B cell (primary cell): Measurements from ENCODE around the gene FLNA. TPM values are rescaled to one million over a fixed set of nuclear protein-coding genes. Genes with fewer than 3 reads are reported as not detected.
A peak's percentile ranks its signal among the peaks of the same experiment; 100 is the strongest.

ENCODE experiments used
- ATAC-seq: fragments of 200-7000 bp; cut with Tn5 transposase; one replicate; pipeline ENCODE4 v1.10.0; 2021; ENCODE audit warnings: low read depth, mild to moderate bottlenecking, moderate number of reproducible peaks, moderate library complexity
- CTCF ChIA-PET: fragments of 350-600 bp; sonication (Branson Sonifier 250); formaldehyde crosslinking; loops from one replicate; lab custom pipeline; 2021; ENCODE audit warnings: antibody characterized with exemption, inconsistent platforms; lab: Charles Lee
- POLR2A ChIA-PET: fragments of 350-600 bp; sonication (Branson Sonifier 250); formaldehyde crosslinking; loops from one replicate; lab custom pipeline; 2021; ENCODE audit warnings: antibody characterized with exemption; lab: Charles Lee
- DNase-seq: peaks from one replicate; pipeline ENCODE4 v3.0.0; 2013
- H2AFZ ChIP-seq: 2 replicates; pipeline ENCODE4 v1.6.1; 2012; ENCODE audit warnings: mild to moderate bottlenecking, low read depth, low read length; ENCODE audit not compliant: insufficient read depth, poor library complexity, severe bottlenecking
- H3K27ac ChIP-seq, 2 donors: 1 replicate in 1 of 2; 2 replicates in 1 of 2; pipeline ENCODE4 v1.5.1; 2012 to 2013; ENCODE audit warnings: low read length in 2 of 2, mild to moderate bottlenecking in 2 of 2, moderate library complexity in 1 of 2
- H3K27me3 ChIP-seq, 4 experiments: fragments of 200-600 bp in 1 of 4; sonication (generic) in 1 of 4; replicated peaks in 1 of 4; 1 replicate in 2 of 4; 2 replicates in 2 of 4; pipeline versions ENCODE4 v1.6.1 to v1.7.0; 2013 to 2016; ENCODE audit warnings: low read length in 3 of 4, mild to moderate bottlenecking in 2 of 4, mixed read lengths in 1 of 4, moderate library complexity in 1 of 4; ENCODE audit not compliant: insufficient read depth in 4 of 4, control insufficient read depth in 3 of 4; ENCODE audit errors: control extremely low read depth in 1 of 4
- H3K36me3 ChIP-seq, 2 experiments: replicated peaks in 1 of 2; 1 replicate in 1 of 2; 2 replicates in 1 of 2; pipeline versions ENCODE4 v1.6.1 to v1.7.1; 2013; ENCODE audit warnings: low read length in 1 of 2; ENCODE audit not compliant: insufficient read depth in 2 of 2, control insufficient read depth in 1 of 2; ENCODE audit errors: control extremely low read depth in 1 of 2, extremely low read depth in 1 of 2
- H3K4me1 ChIP-seq, 2 donors: fragments of 200-600 bp in 1 of 2; sonication (generic) in 1 of 2; 1 replicate in 1 of 2; 2 replicates in 1 of 2; pipeline versions ENCODE4 v1.5.1 to v1.6.1; 2013 to 2017; ENCODE audit warnings: low read length in 2 of 2; ENCODE audit not compliant: control insufficient read depth in 2 of 2, insufficient read depth in 2 of 2
- H3K4me2 ChIP-seq: replicated peaks from 2 replicates; pipeline ENCODE3; 2012; ENCODE audit warnings: mild to moderate bottlenecking, low read depth, low read length; ENCODE audit not compliant: poor library complexity, severe bottlenecking
- H3K4me3 ChIP-seq, 5 experiments: fragments of 200-600 bp in 1 of 5; sonication (generic) in 1 of 5; 1 replicate in 3 of 5; 2 replicates in 2 of 5; pipeline versions ENCODE4 v1.5.1 to v1.7.0; 2011 to 2016; ENCODE audit warnings: low read length in 4 of 5, mild to moderate bottlenecking in 4 of 5, low read depth in 2 of 5, control low read depth in 1 of 5, moderate library complexity in 1 of 5; ENCODE audit not compliant: insufficient read depth in 1 of 5; ENCODE audit errors: control extremely low read depth in 1 of 5, extremely low read depth in 1 of 5
- H3K79me2 ChIP-seq: fragments of 200-600 bp; sonication (generic); one replicate; pipeline ENCODE4 v1.6.0; 2016; ENCODE audit warnings: low read length; ENCODE audit not compliant: control insufficient read depth, insufficient read depth
- H3K9ac ChIP-seq: fragments of 200-600 bp; sonication (generic); 2 replicates; pipeline ENCODE4 v1.6.1; 2017; ENCODE audit warnings: mild to moderate bottlenecking, low read length, moderate library complexity
- H3K9me3 ChIP-seq, 3 donors: one replicate each; pipeline versions ENCODE4 v1.6.1 to v1.7.1; 2013; ENCODE audit warnings: low read length in 2 of 3; ENCODE audit not compliant: control insufficient read depth in 2 of 3, insufficient read depth in 1 of 3; ENCODE audit errors: control extremely low read depth in 1 of 3
- H4K20me1 ChIP-seq: 2 replicates; pipeline ENCODE4 v1.6.0; 2012; ENCODE audit warnings: mild to moderate bottlenecking, low read length; ENCODE audit not compliant: insufficient read depth, control insufficient read depth, poor library complexity, severe bottlenecking
- H3K27ac Mint-ChIP-seq: one replicate; pipeline ENCODE4 v1.8.0; 2021; ENCODE audit warnings: mixed read lengths
- H3K27me3 Mint-ChIP-seq: one replicate; pipeline ENCODE4 v1.8.0; 2021; ENCODE audit warnings: mixed read lengths
- H3K4me1 Mint-ChIP-seq: one replicate; pipeline ENCODE4 v1.8.0; 2021; ENCODE audit warnings: mixed read lengths
- H3K4me3 Mint-ChIP-seq: one replicate; pipeline ENCODE4 v1.8.0; 2021; ENCODE audit warnings: mixed read lengths
- H3K9me3 Mint-ChIP-seq: one replicate; pipeline ENCODE4 v1.8.0; 2022; ENCODE audit warnings: mixed read lengths; ENCODE audit not compliant: insufficient read depth
- CTCF ChIP-seq: fragments of 200-600 bp; IDR thresholded peaks from one replicate; pipeline ENCODE4 v1.8.0; 2022; ENCODE audit warnings: antibody characterized with exemption, mild to moderate bottlenecking
- EZH2 ChIP-seq: IDR thresholded peaks from 2 replicates; pipeline ENCODE4 v1.6.1; 2012; ENCODE audit warnings: borderline replicate concordance, low read depth, mild to moderate bottlenecking, moderate library complexity, low read length; ENCODE audit not compliant: insufficient read depth, poor library complexity, severe bottlenecking
- WGBS: methylation state at CpG from one replicate; pipeline ENCODE4 v1.1.5; 2013; ENCODE audit warnings: missing lambda C conversion rate; ENCODE audit not compliant: insufficient coverage; 5-methylcytosine and 5-hydroxymethylcytosine counted together
- intact Hi-C: fragments of 100-400 bp; cut with micrococcal nuclease; formaldehyde crosslinking; loops from one replicate; pipeline ENCODE4 v1.10.0; 2022
- polyA plus RNA-seq: library from polyadenylated mRNA; depleted of rRNA; stranded (reverse); fragments of >200 nt; gene quantifications from 2 replicates; pipeline ENCODE4 v1.2.3, GENCODE V29; 2012
- total RNA-seq, 2 donors: library from RNA; stranded (reverse); fragments of 120-200 nt in 1 of 2; gene quantifications; 1 replicate in 1 of 2; 2 replicates in 1 of 2; pipeline versions ENCODE4 v1.2.3 to v1.2.4, GENCODE V29; 2013 to 2022

FLNA gene
- total and polyA plus RNA-seq, 2 donors (not counting 1 experiment from before 2014, with no cell fraction given): 342 to 510 TPM

GRCh38 chrX:154372612-154373022, 1.8 kb downstream of the FLNA start:
- Histone ChIP-seq H3K9ac (no peak overlapping the region), H3K27ac (no peak overlapping the region), H3K4me1 (peaks cover 31 to 52% of the 10 kb centered on the region in 2 donors), H4K20me1 (peaks cover 5% of the 10 kb centered on the region), H3K9me3 (no peaks in the 10 kb centered on the region), H2AFZ (no peak overlapping the region), H3K4me3 (no peak overlapping the region), H3K4me2 (peak overlapping the region; percentile 80), H3K27me3 (no peaks in the 10 kb centered on the region), H3K79me2 (peaks cover 30% of the 10 kb centered on the region), H3K36me3 (peaks cover 0 to 4% of the 10 kb centered on the region in 2 experiments)
- H3K9me3 Mint-ChIP-seq: no peaks in the 10 kb centered on the region
- DNase-seq (no peak), ATAC-seq (no peak)
- POLR2A ChIA-PET: interaction anchor here (0.7 kb wide), 2 partner anchors 69 to 154 kb away, joined by 3 read pairs; no protein-coding TSS in a partner anchor
- no peaks in the 10 kb centered on the region for H3K27me3 Mint-ChIP-seq
- TF ChIP-seq CTCF (no peak), EZH2 (no peak)
- intact Hi-C loops: loop anchor here (5.0 to 10.0 kb wide), 2 partner anchors 145 to 278 kb away; partner anchors contain the start of genes FAM3A and MECP2
- peaks cover 30% of the 10 kb centered on the region for H3K4me1 Mint-ChIP-seq
- no CpG with 5 or more reads among the region's 5 CpGs for WGBS
- H3K4me3 Mint-ChIP-seq: peak overlapping the region; percentile 77
- H3K27ac Mint-ChIP-seq: no peak overlapping the region
- CTCF ChIA-PET: interaction anchor here (0.8 to 3.2 kb wide), 11 partner anchors 7 to 231 kb away, joined by 3 to 45 read pairs (median 4); partner anchors contain the start of genes ATP6AP1 and RPL10

- intact Hi-C loops: loop anchor here (1.0 to 10.0 kb wide), 4 partner anchors 7 to 445 kb away; partner anchors contain the start of genes ARHGAP4, EMD, FAM3A and MECP2
- peak overlapping the region; percentile 49 for H2AFZ ChIP-seq
- no peaks in the 10 kb centered on the region for H3K9me3 Mint-ChIP-seq
- no peaks in the 10 kb centered on the region for H3K27me3 ChIP-seq
- DNase-seq: no peak
- no peak for TF ChIP-seq CTCF
- no peak for TF ChIP-seq EZH2
- H4K20me1 ChIP-seq: peaks cover 7% of the 10 kb centered on the region
- H3K36me3 ChIP-seq: peaks cover 0 to 12% of the 10 kb centered on the region in 2 experiments
- WGBS: 7% methylated on average over 31 of the region's 43 CpGs
- H3K4me1 Mint-ChIP-seq: peaks cover 26% of the 10 kb centered on the region
- peaks cover 37% of the 10 kb centered on the region for H3K79me2 ChIP-seq
- peak overlapping the region; percentile 55 to 60 for H3K27ac ChIP-seq
- POLR2A ChIA-PET: interaction anchor here (0.7 to 1.1 kb wide), 2 partner anchors 7 to 69 kb away, joined by 3 to 8 read pairs; partner anchors contain the start of gene EMD
- H3K4me3 ChIP-seq: peak overlapping the region in 4 of 5 experiments; percentile 46 to 56 (median 52)
- peak overlapping the region; percentile 77 for H3K4me3 Mint-ChIP-seq
- H3K27ac Mint-ChIP-seq: no peak overlapping the region
- H3K4me2 ChIP-seq: peak overlapping the region; percentile 80
- no peaks in the 10 kb centered on the region for H3K27me3 Mint-ChIP-seq
- no peak for ATAC-seq
- H3K4me1 ChIP-seq: peaks cover 32 to 54% of the 10 kb centered on the region in 2 donors
- CTCF ChIA-PET: no interaction called here
- no peaks in the 10 kb centered on the region for H3K9me3 ChIP-seq
- peak overlapping the region; percentile 53 for H3K9ac ChIP-seq
Observed at GRCh38 chrX:154371789-154372300, 2.6 kb downstream of the FLNA start.
